ENCODE measurements around the gene ABHD1. TPM values are rescaled to one million over a fixed set of nuclear protein-coding genes. Genes with fewer than 3 reads are reported as not detected.

The ABHD1 gene
- total RNA-seq, 1 experiment from 2014 or later, result not detected

DNA sequence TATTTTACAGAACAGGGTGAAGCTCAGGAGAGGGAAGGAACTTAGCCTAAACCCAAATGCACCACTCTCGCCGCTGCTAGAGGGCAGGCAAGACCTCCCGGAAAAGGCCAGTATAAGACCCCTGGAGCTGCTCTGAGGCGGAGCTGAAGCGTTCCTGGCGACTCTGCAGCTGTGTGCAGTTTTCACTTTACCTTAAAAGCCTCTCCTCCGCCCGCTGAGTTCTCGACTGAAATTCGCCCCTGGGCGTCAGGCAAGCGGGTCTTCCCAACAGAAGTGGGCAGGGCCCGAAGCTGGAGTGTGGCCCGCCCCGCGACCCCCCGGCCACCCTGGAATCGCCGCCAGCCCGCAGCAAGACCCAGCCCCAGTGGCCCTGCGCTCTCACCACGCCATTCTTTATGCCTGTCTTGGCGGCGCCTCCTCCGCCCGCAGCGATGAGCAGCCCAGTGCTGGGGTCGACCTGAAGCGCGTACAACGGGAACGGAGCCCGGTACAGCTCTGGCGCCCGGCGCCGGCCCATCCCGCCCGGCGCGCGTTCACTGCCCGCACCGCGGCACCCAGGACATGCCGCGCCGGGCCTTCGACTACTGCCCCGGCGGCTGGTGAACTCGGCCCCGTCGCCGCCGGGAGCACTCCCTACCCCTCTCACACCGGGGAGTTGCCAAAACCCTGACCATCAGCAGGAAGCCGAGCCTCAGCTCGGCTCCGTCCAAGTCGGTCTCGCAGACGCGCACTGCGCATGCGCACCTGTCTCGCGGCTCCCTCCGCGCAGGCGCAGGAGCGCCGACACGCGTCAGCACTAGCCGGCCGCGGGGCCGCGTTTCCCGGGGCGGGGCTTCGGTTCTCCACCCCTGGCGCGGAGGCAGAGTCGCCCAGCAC is 10.5 kb downstream of the ABHD1 start, which contains the start of gene PREB:
PREB (minus strand) TSS at position 732 of the 876 bp plus-strand sequence; CDS start at position 517, 215 bp downstream.
- Histone ChIP-seq H3K27ac (peak within 1 kb of the TSS; percentile 21; the same call in 1 of the 2 replicates), H3K9me3 (replicated peaks) (no peaks in the 10 kb centered on the region), H3K4me1 (peaks cover 6% of the 10 kb centered on the region; the same call in 1 of the 2 replicates)

DNA sequence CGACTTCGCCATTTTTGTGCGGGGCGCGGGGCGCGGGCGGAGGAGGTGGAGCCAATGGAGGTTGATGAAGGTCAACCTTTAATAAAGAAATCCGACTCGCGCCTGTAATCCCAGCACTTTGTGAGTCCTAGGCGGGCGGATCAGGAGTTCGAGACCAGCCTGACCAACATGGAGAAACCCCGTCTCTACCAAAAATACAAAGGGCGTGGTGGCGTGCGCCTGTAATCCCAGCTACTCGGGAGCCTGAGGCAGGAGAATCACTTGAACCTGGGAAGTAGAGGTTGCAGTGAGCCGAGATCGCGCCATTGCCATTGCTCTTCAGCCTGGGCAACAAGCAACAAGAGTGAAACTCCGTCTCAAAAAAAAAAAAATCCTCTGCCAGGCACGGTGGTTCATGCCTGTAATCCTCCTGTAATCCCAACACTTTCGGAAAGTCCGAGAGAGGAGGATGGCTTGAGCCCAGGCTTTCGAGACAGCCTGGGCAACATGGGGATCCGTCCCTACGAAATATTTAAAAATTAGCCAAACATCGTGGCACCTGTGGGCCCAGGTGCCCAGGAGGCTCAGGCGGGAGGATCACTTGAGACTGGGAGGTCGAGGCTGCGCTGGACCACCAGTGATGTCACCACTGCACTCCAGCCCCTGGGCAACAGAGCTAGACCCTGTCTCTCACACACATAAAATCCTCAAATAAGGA is 11.3 kb downstream of the ABHD1 start:
- DNase-seq, result no peak
- Histone ChIP-seq H3K36me3 (peaks cover 6% of the 10 kb centered on the region; the same call in 1 of the 2 replicates), H3K27ac (no peak overlapping the region), H3K4me1 (peaks cover 6% of the 10 kb centered on the region; the same call in 1 of the 2 replicates), H3K27me3 (peaks cover 6% of the 10 kb centered on the region; the same call in 1 of the 2 replicates), H3K4me3 (peak overlapping the region; percentile 88), H3K9me3 (replicated peaks) (no peaks in the 10 kb centered on the region)

More for the DNA sequence above, 10.5 kb downstream of the ABHD1 start, which contains the start of gene PREB:
- DNase-seq, result peak; percentile 99
- Histone ChIP-seq H3K27me3 (0 out of 2 replicates have a peak, but pooled peaks cover 6% of the 10 kb centered on the region), H3K4me3 (peak within 1 kb of the TSS; percentile 88), H3K36me3 (peaks cover 6% of the 10 kb centered on the region; the same call in 1 of the 2 replicates)

DNA sequence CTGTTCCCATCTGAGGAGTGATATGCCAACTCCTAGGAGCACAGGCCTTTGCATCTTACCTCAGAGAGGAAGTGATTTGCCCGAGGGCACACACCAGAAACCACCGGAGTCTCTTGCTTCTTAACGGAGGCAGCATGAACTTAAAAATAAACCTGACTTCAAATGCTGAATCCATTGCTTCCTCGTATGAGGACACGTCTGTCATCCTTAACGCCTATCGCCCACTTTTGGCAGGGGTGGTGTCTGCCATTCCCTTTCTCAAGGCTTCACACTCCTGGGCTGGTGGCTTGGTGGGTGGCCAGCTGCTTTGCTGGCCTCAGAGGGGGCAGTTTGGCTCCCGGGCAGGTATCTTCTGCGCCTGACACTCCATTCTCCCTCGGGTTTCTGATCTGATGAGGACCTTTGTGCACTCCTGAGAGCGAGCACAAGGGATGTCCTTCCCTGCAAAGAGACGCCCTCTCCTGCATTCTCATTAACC is 11.9 kb downstream of the ABHD1 start:
- DNase-seq, result no peak
- Histone ChIP-seq H3K4me3 (no peak overlapping the region), H3K4me1 (peaks cover 6% of the 10 kb centered on the region; the same call in 1 of the 2 replicates), H3K36me3 (peaks cover 6% of the 10 kb centered on the region; the same call in 1 of the 2 replicates), H3K9me3 (replicated peaks) (no peaks in the 10 kb centered on the region), H3K27ac (no peak overlapping the region), H3K27me3 (peaks cover 6% of the 10 kb centered on the region; the same call in 1 of the 2 replicates)

DNA sequence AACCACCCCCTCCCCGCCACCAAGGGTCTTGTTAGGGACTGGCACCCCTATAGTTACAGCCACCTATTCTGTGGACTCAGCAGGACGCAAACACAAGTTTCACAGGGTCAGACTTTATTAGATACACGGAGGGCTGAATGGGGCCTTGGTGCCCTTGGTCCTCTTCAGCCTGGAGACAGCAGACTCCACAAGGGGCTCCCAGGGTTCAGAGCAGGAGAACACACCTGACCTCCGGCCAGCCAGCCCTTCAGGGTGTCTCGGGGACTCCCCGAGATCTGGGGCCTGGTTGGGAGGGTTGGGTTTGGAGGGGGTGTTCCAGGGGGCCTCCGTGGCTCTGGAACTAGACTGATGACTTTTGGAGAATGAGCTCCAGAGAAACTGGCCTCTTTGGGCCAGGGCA is 13.1 kb downstream of the ABHD1 start:
- H3K4me3 ChIP-seq, result no peak overlapping the region
- H3K27me3 ChIP-seq, result peaks cover 6% of the 10 kb centered on the region; the same call in 1 of the 2 replicates
- H3K36me3 ChIP-seq, result no peaks in the 10 kb centered on the region
- H3K27ac ChIP-seq, result no peak overlapping the region
- no peak for DNase-seq
- peaks cover 6% of the 10 kb centered on the region; the same call in 1 of the 2 replicates for H3K4me1 ChIP-seq
- no peaks in the 10 kb centered on the region for H3K9me3 ChIP-seq (replicated peaks)

DNA sequence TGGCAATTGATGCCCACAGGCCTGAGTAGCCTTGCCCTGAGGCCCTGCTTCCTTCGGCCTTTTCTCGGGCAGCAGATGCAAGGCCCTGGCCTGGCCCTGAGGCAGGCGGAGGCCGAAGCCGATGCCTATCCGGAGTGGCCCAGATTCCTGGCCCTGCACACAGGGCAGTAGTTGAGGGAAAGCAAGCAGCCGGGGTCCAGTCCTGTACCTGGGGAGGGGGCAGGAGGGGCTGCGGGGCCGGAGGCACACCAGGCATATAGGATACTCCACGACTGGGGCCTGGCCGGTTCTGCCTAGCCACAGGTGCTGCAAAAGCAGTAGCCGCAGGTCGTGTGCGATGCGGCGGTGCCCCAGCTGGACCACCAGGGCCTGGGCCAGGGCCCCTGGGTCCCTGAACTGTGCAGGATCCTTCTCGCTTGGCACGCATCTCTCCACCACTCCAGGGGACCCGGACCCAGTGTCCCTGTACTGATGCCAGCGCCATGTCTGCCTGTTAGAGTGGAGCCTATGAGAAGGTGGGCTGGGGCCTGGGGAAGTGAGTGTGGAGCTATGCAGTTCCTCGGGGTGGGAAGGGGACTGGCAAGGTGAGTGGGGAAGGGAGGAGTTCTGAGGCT is 13.8 kb downstream of the ABHD1 start:
- H3K36me3 ChIP-seq, result no peaks in the 10 kb centered on the region

DNA sequence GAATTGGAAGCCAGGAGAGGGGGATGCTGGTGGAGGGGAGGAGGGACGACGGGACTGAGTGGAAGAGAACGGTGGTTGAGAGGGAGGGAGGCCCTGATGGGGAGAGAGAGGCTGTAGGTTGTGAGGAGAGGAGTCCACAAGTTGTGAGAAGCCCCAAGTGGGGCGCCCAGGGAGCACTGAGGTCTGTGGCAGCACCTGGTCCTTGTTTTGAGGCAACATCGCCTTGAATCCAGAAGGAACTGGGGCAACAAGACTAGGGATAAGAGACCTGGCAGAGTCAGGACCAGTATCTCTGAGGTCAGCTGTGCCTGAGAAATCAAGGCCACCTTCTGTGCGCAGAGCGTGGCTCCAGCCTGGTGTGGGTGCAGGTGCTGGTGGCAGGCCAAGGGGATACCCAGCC is 14.5 kb downstream of the ABHD1 start:
- Histone ChIP-seq H3K9me3 (replicated peaks) (0 out of 2 replicates have a peak, but pooled peaks cover 2% of the 10 kb centered on the region), H3K27ac (no peak overlapping the region), H3K36me3 (no peaks in the 10 kb centered on the region), H3K4me1 (peaks cover 4% of the 10 kb centered on the region; the same call in 1 of the 2 replicates), H3K27me3 (peaks cover 6% of the 10 kb centered on the region; the same call in 1 of the 2 replicates), H3K4me3 (no peak overlapping the region)
- no peak for DNase-seq

More for the DNA sequence above, 13.8 kb downstream of the ABHD1 start:
- DNase-seq, result no peak
- Histone ChIP-seq H3K4me3 (no peak overlapping the region), H3K27me3 (peaks cover 6% of the 10 kb centered on the region; the same call in 1 of the 2 replicates), H3K27ac (no peak overlapping the region), H3K9me3 (replicated peaks) (no peaks in the 10 kb centered on the region), H3K4me1 (peaks cover 6% of the 10 kb centered on the region; the same call in 1 of the 2 replicates)

DNA sequence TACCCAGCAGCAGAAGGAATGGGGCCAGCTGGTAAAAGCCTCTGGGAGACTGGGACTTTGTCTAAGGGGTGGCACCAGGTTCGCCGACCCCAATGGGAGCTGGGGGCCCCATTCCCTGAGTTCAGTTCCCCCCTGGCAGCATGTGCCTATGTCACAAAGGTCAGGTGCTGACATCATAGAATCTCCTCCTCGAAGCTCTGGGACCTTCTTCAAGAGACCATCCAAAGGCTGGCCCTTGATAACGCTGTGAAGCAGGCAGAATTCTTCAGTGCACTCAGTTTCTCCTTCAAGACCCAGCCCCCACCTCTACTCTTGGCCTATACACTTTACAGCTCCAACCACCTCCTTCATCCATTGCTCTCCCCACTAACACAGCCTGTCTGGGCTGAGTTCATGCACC is 15.7 kb downstream of the ABHD1 start, which contains the start of gene PRR30:
PRR30 (minus strand) TSS at position 101 of the 400 bp plus-strand sequence. CDS start 1,081 bp downstream, outside the sequence.
- Histone ChIP-seq H3K4me3 (no peak within 1 kb of the TSS), H3K36me3 (no peaks in the 10 kb centered on the region), H3K4me1 (no peaks in the 10 kb centered on the region), H3K27me3 (peaks cover 13% of the 10 kb centered on the region), H3K9me3 (replicated peaks) (0 out of 2 replicates have a peak, but pooled peaks cover 3% of the 10 kb centered on the region), H3K27ac (no peak within 1 kb of the TSS)
- DNase-seq, result no peak

DNA sequence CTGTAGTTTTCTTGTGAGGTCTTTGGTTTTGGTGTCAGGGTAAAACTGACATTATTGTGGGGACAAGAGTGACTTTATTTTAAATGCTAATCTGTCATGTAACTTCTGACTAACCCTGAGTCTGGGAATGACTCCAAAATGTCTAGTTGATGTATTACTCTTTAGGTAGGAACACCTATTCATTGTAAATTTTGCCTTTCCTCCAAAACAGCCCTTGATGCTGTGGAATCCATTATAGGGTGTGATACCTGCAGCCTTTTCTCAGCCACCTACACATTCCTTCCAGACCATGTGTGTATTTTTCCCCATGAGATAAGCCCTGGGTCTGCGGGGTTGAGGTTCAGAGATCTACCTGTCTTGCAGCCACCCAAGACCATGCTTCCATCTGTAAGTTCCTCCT is 19.7 kb downstream of the ABHD1 start:
- no peak overlapping the region for H3K4me3 ChIP-seq
- DNase-seq, result no peak

DNA sequence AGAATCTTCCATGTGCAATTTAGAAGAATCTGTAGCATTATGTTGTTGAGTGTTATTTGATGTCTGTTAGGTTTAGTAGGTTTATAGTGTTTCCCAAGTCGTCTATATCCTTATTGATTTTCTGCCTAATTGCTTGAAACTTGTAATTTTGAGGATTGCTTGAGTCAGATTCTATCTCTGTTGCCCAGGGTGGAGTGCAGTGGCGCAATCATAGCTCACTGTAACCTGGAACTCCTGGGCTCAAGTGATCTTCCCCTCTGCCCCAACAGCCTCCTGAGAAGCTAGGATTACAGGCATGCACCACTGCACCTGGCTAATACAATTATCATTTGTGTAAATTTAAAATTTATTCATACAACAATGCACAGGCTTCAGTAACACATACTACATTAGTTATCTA is 22.1 kb downstream of the ABHD1 start:
- H3K4me3 ChIP-seq, result no peak overlapping the region
- DNase-seq, result no peak
- H3K4me1 ChIP-seq, result no peaks in the 10 kb centered on the region
- H3K27me3 ChIP-seq, result peaks cover 25% of the 10 kb centered on the region
- no peaks in the 10 kb centered on the region for H3K36me3 ChIP-seq
- H3K9me3 ChIP-seq (replicated peaks), result 0 out of 2 replicates have a peak, but pooled peaks cover 3% of the 10 kb centered on the region
- H3K27ac ChIP-seq, result no peak overlapping the region

More for the DNA sequence above, 19.7 kb downstream of the ABHD1 start:
- peaks cover 16% of the 10 kb centered on the region for H3K27me3 ChIP-seq
- no peaks in the 10 kb centered on the region for H3K4me1 ChIP-seq
- H3K27ac ChIP-seq, result no peak overlapping the region
- 0 out of 2 replicates have a peak, but pooled peaks cover 3% of the 10 kb centered on the region for H3K9me3 ChIP-seq (replicated peaks)
- H3K36me3 ChIP-seq, result no peaks in the 10 kb centered on the region

DNA sequence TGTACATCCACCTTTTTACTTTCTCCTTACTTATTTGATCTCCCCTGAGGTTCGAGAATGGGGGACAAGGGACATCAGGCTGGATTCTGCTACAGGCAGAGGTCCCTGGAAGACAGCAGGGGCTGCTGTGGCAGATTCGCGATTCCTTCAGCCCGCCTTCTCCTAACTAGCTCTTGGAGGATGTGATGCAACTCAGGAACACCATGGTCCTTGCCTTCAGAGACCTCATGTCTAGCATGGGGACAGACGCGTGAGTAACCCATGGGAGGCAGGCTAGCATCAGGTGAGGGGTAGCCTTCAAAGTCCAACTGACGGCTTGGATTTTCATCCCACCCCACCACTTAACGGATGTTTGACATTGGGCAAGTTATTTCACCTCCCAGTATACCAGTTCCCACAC is 24.3 kb downstream of the ABHD1 start:
- Histone ChIP-seq H3K27ac (no peak overlapping the region), H3K4me3 (no peak overlapping the region), H3K36me3 (no peaks in the 10 kb centered on the region), H3K9me3 (replicated peaks) (0 out of 2 replicates have a peak, but pooled peaks cover 3% of the 10 kb centered on the region), H3K4me1 (no peaks in the 10 kb centered on the region), H3K27me3 (peaks cover 32% of the 10 kb centered on the region)
- DNase-seq, result no peak

DNA sequence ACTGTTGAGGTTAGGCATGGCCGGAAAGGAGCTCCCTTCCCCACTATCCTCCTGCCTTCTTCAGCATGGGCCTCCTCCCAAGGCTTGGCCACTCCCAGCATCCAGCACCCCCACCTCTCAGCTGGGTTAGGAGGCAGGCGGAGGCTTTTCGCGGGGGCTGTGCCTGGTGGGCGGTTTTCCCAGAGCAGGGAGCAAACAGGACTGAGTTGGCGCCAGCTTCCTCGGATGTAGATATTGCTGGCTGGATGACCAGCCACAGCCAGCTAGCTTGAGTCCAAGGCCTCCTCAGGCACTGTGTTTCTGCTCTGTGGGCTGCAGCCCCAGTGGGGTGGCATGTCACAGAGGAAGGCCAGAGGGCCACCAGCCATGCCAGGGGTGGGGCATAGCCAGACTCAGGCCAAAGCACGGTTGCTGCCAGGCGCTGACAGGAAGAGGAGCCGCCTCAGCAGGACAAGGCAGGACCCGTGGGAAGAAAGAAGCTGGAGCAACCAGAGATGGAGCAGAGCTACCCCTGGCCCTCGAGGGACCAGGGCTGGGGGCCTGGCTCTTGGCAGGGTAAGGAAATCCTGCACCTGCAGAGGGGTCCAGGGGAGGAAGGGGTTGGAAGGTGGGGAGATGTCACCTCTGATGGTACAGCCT is 25.3 kb downstream of the ABHD1 start, which contains the start of gene TCF23:
TCF23 (plus strand) TSS at position 204 of the 639 bp plus-strand sequence; CDS start at position 334, 130 bp downstream.
- Histone ChIP-seq H3K27me3 (peaks cover 34% of the 10 kb centered on the region), H3K36me3 (no peaks in the 10 kb centered on the region), H3K4me3 (no peak within 1 kb of the TSS), H3K27ac (no peak within 1 kb of the TSS), H3K9me3 (replicated peaks) (no peaks in the 10 kb centered on the region), H3K4me1 (no peaks in the 10 kb centered on the region)
- DNase-seq, result no peak

DNA sequence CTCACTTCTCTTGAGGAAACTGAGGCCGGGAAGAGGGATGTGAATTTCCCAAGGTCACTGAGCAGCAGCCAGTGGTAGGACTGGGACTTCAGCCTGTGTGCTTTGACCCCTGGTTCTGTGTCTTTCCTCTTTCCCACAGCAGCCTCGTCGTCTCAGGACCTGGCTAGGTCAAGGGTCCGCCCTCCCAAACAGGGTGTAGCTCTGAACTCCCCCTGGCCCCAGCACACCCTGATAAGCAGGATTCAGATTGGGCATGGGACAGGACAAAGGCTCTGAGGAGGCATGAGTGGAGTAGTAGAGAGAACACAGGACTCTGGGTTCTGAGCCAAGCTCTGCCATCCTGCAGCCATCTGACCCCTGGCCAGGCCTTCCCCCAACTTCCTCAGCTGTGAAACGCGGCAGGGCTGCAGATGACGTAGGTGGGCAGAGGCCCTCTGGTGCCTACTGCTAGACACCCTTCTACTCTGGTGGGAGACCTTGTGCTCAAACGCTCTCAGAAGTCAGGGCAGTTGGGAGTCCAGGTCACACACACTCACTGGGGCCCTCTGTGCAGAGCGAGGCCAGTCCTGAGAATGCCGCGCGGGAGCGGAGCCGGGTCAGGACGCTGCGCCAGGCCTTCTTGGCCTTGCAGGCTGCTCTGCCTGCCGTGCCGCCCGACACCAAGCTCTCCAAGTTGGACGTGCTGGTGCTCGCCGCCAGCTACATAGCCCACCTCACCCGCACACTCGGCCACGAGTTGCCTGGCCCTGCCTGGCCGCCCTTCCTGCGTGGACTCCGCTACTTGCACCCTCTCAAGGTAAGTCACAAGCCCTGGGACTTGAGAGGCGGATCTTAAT is 26.2 kb downstream of the ABHD1 start:
- DNase-seq, result no peak
- H3K27me3 ChIP-seq, result peaks cover 36% of the 10 kb centered on the region
- no peak overlapping the region for H3K4me3 ChIP-seq
- no peak overlapping the region for H3K27ac ChIP-seq
- H3K36me3 ChIP-seq, result no peaks in the 10 kb centered on the region
- H3K4me1 ChIP-seq, result no peaks in the 10 kb centered on the region
- no peaks in the 10 kb centered on the region for H3K9me3 ChIP-seq (replicated peaks)
